B cell (primary cell): ENCODE measurements around the gene STOX2.

Experiments used
- EZH2 ChIP-seq: IDR thresholded peaks from 2 replicates; pipeline ENCODE4 v1.6.1; 2012; ENCODE audit warnings: borderline replicate concordance, low read depth, mild to moderate bottlenecking, moderate library complexity, low read length; ENCODE audit not compliant: insufficient read depth, poor library complexity, severe bottlenecking
- TF ChIP-seq, protein P1 (sequence below): fragments of 200-600 bp; IDR thresholded peaks from one replicate; pipeline ENCODE4 v1.8.0; 2022; ENCODE audit warnings: antibody characterized with exemption, mild to moderate bottlenecking

DNA sequence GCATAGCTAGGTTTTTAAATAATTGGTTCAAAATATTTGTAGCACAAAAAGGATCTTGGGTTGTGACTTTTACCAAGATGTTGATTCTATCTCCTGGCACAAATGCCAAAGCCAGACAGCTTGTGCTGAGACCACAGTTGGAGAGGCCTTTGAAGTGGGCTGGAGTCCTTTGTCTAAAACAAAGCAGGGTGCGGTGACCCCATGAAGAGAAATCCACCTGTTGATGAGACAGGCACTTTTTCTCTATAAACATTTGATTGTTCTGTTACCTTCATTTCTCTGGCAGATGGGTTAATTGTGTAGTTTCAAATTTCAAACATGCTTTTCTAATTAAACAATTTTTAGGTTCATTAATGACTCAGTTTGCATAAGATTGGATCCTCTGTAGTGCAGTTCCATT is 56.7 kb downstream of the STOX2 start:
- TF ChIP-seq, protein P1, sequence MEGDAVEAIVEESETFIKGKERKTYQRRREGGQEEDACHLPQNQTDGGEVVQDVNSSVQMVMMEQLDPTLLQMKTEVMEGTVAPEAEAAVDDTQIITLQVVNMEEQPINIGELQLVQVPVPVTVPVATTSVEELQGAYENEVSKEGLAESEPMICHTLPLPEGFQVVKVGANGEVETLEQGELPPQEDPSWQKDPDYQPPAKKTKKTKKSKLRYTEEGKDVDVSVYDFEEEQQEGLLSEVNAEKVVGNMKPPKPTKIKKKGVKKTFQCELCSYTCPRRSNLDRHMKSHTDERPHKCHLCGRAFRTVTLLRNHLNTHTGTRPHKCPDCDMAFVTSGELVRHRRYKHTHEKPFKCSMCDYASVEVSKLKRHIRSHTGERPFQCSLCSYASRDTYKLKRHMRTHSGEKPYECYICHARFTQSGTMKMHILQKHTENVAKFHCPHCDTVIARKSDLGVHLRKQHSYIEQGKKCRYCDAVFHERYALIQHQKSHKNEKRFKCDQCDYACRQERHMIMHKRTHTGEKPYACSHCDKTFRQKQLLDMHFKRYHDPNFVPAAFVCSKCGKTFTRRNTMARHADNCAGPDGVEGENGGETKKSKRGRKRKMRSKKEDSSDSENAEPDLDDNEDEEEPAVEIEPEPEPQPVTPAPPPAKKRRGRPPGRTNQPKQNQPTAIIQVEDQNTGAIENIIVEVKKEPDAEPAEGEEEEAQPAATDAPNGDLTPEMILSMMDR, result no peak
- TF ChIP-seq EZH2, result no peak
